ENCODE results near the gene DLL4.

The DLL4 gene

GRCh38 chr15:40969363-40969762 is 40.2 kb downstream of the DLL4 start:
- no peak overlapping the region for H3K27ac ChIP-seq
- TF ChIP-seq CTCF (conservative IDR thresholded peaks at IDR 0.05) = no peak

- H3K27ac ChIP-seq = no peak overlapping the region
- TF ChIP-seq CTCF (conservative IDR thresholded peaks at IDR 0.05) = no peak
These were observed 45.7 kb downstream of the DLL4 start for GRCh38 chr15:40974879-40975278.

GRCh38 chr15:40976819-40977218 is 47.7 kb downstream of the DLL4 start:
- TF ChIP-seq CTCF (conservative IDR thresholded peaks at IDR 0.05) = no peak
- H3K27ac ChIP-seq = no peak overlapping the region

- no peak overlapping the region for H3K27ac ChIP-seq
- no peak for TF ChIP-seq CTCF (conservative IDR thresholded peaks at IDR 0.05)
These were observed 49.0 kb downstream of the DLL4 start for GRCh38 chr15:40978141-40978540.

GRCh38 chr15:40978562-40978961 is 49.4 kb downstream of the DLL4 start:
- TF ChIP-seq CTCF (conservative IDR thresholded peaks at IDR 0.05) = no peak

GRCh38 chr15:40981186-40981585 is 52.0 kb downstream of the DLL4 start:
- no peak for TF ChIP-seq CTCF (conservative IDR thresholded peaks at IDR 0.05)
- H3K27ac ChIP-seq = peak overlapping the region; percentile 13; the same call in 1 of the 2 replicates

More at GRCh38 chr15:40978562-40978961, 49.4 kb downstream of the DLL4 start:
- no peak overlapping the region for H3K27ac ChIP-seq

- TF ChIP-seq CTCF (conservative IDR thresholded peaks at IDR 0.05) = no peak
- H3K27ac ChIP-seq = no peak overlapping the region
These were observed 53.7 kb downstream of the DLL4 start for GRCh38 chr15:40982855-40983254.

GRCh38 chr15:40984406-40984805 is 55.3 kb downstream of the DLL4 start:
- H3K27ac ChIP-seq = no peak overlapping the region
- no peak for TF ChIP-seq CTCF (conservative IDR thresholded peaks at IDR 0.05)

Data from VCaP (cell line).